ACHN (cell line): Measurements from ENCODE around the gene EXD3.
A peak's percentile ranks its signal among the peaks of the same experiment; 100 is the strongest.
"Not testable (repeated sequence)": the region's sequence is repeated elsewhere in the genome, so short reads cannot be mapped to it uniquely, and the experiment has no call there.

Source experiments
- DNase-seq: peaks from one replicate; pipeline ENCODE4 v3.0.0-alpha.2; 2015
- in situ Hi-C: cut with HindIII; loops from 2 replicates; pipeline ENCODE4 v1.10.0; 2017; ENCODE audit warnings: low sequenced_read_pairs, low pct_ligation_motif_present, low pct_unique_long_range_greater_than_20kb

Gene EXD3

GRCh38 chr9:137358126-137358525 lies 64.8 kb downstream of the EXD3 start:
- no peak for DNase-seq
- in situ Hi-C loops, result no loop called here

DNA sequence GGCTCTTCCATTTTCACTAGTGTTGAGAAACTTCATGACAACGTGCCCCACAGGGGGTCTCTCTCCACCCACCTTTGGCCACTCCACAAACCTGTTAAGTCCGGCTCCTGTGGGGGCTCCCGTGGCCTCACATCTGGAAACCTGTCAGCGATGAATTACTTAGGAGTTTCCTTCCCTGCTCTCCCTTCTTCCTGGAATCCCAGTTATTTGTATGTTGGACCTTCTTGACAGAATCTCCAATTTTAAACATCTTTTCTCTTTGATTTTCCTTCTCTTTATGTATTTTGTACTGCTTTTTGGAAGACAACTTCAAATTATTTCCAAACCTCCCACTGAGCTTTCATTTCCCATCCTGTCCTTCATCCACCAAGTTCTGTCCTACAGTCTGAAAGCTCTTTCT lies 65.8 kb downstream of the EXD3 start:
- DNase-seq, result peak; percentile 8
- in situ Hi-C loops, result no loop called here

GRCh38 chr9:137355761-137356365 lies 67.1 kb downstream of the EXD3 start:
- in situ Hi-C loops, result no loop called here
- no peak for DNase-seq

DNA sequence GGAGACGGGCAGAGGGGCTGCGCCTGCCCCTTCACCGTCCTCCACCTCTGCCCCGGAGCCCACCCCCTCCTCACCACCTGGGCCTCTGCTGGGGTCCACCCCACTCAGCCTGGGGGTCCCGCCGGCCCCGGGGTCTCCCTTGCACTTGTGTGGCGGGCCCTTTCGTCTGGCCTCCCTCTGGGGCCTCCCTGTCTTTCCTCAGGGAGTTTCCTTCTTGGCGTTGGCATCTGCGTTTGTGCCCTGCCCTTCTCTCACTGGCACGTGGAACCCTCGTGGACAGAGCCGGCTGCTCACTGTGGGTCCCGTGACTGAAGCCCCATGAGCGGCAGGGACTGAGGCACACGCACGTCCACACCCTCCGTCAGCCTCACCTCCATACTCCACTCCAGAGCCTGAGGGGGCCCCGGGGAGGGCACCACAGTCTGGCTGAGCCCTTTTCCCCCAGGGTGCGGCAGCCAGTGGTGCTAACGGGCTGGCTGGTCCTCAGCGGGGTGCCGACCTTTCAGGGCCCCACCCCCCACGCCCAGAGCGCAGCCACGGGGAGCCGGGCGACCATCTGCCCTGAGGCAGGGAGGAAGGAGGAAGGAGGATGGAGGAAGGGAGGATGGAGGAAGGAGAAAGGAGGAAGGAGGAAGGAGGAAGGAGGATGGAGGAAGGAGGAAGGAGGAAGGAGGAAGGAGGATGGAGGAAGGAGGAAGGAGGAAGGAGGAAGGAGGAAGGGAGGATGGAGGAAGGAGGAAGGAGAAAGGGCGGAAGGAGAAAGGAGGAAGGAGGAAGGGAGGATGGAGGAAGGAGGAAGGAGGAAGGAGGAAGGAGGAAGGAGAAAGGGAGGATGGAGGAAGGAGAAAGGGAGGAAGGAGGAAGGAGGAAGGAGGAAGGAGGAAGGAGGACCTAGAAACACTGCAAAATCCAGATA lies 67.9 kb downstream of the EXD3 start:
- in situ Hi-C loops, result no loop called here
- DNase-seq, result no peak

DNA sequence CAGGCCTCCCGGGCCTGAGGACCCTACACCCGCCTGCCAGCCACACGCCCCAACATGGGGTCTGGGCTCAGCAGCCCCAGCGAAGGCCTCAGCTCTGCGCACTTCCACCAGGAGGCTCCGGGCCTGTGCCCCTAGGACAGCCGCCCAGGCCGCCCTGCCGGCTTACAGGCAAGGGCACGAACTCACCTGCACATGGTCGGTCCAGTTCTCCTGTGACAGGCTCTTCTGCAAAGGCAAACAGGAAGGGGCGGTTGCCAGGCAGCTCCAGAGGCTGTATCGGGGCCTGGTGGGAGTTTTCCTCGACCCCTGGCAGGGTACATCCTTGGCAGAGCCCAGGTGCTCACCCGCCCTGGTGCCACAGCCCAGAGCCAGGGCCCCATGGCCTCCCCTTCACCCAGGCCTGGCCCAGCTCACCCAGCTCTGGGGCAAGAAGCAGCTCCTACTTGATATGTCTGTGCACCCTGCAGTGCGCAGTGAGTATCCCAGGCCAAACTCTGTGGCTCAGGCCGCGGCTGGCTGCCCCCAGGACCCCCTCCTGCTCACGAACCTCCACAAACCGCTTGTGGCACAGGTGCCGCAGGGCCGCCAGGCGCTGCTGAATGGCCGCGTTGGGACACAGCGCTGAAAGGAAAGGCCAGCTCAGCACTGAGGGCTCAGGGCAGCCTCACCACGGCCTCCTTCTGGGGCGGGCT lies 68.7 kb downstream of the EXD3 start:
- in situ Hi-C loops, result no loop called here
- DNase-seq, result no peak

- no peak for DNase-seq
- in situ Hi-C loops, result no loop called here
These were observed 69.5 kb downstream of the EXD3 start for GRCh38 chr9:137353223-137354152.

GRCh38 chr9:137352511-137353222 lies 70.3 kb downstream of the EXD3 start:
- in situ Hi-C loops, result no loop called here
- no peak for DNase-seq

- in situ Hi-C loops, result no loop called here
- no peak for DNase-seq
These were observed 71.0 kb downstream of the EXD3 start for GRCh38 chr9:137351781-137352501.

- DNase-seq, result no peak
- in situ Hi-C loops, result no loop called here
These were observed 72.0 kb downstream of the EXD3 start for GRCh38 chr9:137350696-137351584.

- DNase-seq, result no peak
- in situ Hi-C loops, result no loop called here
These were observed 73.4 kb downstream of the EXD3 start for GRCh38 chr9:137349471-137350033.

DNA sequence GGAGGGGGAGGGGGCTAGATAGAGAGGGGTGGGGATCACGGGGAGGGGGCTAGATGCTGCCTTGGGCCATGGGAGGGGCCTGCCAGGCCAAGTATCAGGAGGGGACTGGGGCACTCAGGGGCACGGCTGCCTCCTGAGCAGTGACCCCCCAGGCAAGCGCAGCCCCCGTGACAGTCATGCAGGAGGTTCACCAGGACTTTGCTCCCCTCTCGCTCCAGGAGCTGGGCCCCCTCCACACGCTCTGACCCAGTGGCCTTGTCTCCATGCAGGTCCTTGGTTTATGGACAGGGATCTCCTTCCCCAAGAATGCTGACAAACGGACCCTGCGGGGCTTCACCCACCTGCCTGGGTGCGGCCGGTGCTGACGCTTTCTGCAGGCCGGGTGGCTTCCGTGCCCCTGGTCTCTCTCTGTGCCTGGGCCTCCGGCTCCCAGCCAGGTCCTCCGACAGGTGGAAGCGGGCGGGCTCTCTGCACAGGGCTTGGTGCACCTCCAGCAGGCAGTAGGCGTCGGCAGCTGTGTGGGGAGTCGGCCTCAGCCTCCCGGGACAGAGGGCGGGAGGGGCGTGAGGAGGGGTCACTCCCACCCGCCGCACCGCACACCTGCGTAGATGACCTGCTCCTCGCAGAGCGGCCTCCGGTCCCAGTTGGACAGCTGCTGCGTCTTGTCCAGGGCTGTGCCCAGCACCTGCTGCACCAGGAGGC lies 74.0 kb downstream of the EXD3 start:
- in situ Hi-C loops, result no loop called here

DNA sequence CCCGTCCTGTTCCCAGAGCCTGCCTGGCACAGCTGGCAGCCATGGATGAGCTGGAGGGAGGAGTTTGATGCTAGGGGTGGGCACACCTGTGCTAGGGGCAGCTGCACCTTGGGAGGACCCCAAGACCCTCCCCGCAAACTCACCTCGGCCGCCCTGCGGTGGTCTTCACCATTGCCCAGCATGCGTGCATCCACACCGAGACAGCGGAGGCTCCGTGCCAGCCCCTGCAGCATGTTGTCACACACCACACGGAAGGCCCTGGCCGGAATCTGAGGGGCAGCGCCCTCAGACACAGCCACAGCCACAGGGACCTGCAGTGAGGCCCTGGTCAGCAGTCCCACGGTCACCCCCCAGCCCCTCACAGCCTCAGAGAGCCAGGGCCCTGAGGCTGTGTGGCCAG lies 75.0 kb downstream of the EXD3 start:
- in situ Hi-C loops, result no loop called here
- DNase-seq, result no peak

More for the DNA sequence above, 74.0 kb downstream of the EXD3 start:
- DNase-seq, result no peak

DNA sequence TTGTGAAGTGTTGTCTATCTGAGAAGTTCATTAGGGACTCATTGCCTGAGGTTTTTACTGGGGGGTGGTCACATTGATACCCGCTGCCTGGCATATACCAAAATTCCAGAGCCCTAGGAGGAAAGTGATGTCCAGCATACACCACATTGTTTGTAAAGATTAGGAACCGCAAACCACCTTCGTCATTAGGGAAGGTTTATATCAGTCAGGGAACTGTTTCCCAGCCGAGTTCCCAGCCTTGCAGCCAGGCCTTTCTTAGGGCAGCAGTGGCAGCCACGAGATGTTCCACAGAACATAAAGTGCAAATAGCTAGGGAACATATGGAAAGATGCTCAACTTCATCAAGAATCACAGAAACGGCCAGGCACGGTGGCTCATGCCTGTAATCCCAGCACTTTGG lies 80.5 kb downstream of the EXD3 start:
- in situ Hi-C loops, result no loop called here
- no peak for DNase-seq

DNA sequence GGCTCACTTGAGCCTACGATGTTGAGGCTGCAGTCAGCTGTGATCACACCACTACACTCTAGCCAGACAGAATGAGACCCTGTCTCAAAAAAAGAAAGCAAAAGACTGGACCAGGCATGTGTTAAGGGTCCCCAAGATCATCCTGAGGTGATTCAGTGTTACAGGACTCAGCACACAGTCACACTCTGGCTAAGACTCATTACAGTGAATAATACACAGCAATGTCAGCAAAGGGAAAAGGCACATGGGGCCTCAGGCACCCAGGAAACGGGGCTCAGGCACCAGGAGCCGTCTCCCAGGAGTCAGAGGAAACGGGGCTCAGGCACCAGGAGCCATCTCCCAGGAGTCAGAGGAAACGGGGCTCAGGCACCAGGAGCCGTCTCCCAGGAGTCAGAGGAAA lies 81.7 kb downstream of the EXD3 start:
- no peak for DNase-seq

GRCh38 chr9:137339908-137340462 lies 83.0 kb downstream of the EXD3 start:
- DNase-seq, in situ Hi-C loops: not testable (repeated sequence)

More for the DNA sequence above, 81.7 kb downstream of the EXD3 start:
- in situ Hi-C loops, result no loop called here
